Measurements from ENCODE around the gene RPS26. TPM values are rescaled to one million over a fixed set of nuclear protein-coding genes. Genes with fewer than 3 reads are reported as not detected.
"Not testable (repeated sequence)": the region's sequence is repeated elsewhere in the genome, so short reads cannot be mapped to it uniquely, and the experiment has no call there.

The RPS26 gene
- total RNA-seq, 2 experiments from 2014 or later: 118 to 126 TPM

DNA sequence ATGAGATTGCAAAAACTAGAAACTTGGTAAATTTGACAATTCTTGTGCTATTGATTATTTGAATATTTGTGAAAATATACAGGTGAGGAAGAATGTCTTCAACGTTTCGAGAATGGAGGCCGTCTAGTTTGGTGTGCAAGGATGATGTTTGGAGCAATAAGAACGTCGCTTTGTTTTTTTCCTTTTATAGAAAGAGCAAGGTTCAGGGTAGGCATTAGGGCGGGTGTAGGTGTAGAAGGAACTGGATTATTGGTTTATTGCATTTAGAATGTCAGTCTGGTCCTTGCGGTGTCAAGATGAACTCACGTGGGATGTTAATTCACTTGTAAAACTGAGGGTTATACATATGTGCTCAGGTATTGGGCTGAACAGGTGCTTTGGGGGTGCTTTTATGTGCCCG lies 1.1 kb downstream of the RPS26 start:
- intact Hi-C loops (cut with DNase I, micrococcal nuclease): loop anchor here (1.0 to 10.0 kb wide), 8 partner anchors 61 to 301 kb away; partner anchors contain the start of genes PA2G4 (in 2 of the 2), ANKRD52 (in 1 of the 2), DGKA (in 1 of the 2) and DNAJC14 (in 1 of the 2)
- H3K27me3 Mint-ChIP-seq: no peaks in the 10 kb centered on the region
- peak overlapping the region; percentile 94 for H3K4me3 Mint-ChIP-seq
- TF ChIP-seq, protein P1, sequence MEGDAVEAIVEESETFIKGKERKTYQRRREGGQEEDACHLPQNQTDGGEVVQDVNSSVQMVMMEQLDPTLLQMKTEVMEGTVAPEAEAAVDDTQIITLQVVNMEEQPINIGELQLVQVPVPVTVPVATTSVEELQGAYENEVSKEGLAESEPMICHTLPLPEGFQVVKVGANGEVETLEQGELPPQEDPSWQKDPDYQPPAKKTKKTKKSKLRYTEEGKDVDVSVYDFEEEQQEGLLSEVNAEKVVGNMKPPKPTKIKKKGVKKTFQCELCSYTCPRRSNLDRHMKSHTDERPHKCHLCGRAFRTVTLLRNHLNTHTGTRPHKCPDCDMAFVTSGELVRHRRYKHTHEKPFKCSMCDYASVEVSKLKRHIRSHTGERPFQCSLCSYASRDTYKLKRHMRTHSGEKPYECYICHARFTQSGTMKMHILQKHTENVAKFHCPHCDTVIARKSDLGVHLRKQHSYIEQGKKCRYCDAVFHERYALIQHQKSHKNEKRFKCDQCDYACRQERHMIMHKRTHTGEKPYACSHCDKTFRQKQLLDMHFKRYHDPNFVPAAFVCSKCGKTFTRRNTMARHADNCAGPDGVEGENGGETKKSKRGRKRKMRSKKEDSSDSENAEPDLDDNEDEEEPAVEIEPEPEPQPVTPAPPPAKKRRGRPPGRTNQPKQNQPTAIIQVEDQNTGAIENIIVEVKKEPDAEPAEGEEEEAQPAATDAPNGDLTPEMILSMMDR (IDR thresholded peaks at IDR 0.05): no peak
- Histone ChIP-seq H3K9me3 (ENCODE audit: control insufficient read depth in 1 of 2, insufficient read depth in 1 of 2, low read length in 2 of 2) (no peaks in the 10 kb centered on the region), H3K36me3 (ENCODE audit: insufficient read depth, low read length) (peaks cover 33% of the 10 kb centered on the region), H3K27me3 (ENCODE audit: control insufficient read depth in 1 of 2, insufficient read depth in 2 of 2, low read length in 2 of 2) (no peaks in the 10 kb centered on the region), H3K4me1 (ENCODE audit: insufficient read depth, low read length) (peaks cover 34% of the 10 kb centered on the region), H3K27ac (ENCODE audit: low read depth in 1 of 2, low read length in 2 of 2) (peak overlapping the region; percentile 88 to 90), H3K4me3 (ENCODE audit: low read length) (peak overlapping the region; percentile 95)
- ChIA-PET CTCF (interaction anchor here (2.0 kb wide), 1 partner anchor 46 kb away, joined by 8 read pairs; the partner anchor contains the start of gene SUOX), POLR2A (interaction anchor here (5.8 kb wide), 1 partner anchor 61 kb away, joined by 32 read pairs; the partner anchor contains the start of gene PA2G4)
- peak overlapping the region; percentile 86 for H3K27ac Mint-ChIP-seq
- H3K36me3 Mint-ChIP-seq (ENCODE audit: low read depth): peaks cover 50% of the 10 kb centered on the region
- no peak for ATAC-seq (ENCODE audit: poor library complexity)
- no peak for DNase-seq
- H3K4me1 Mint-ChIP-seq (ENCODE audit: low read depth): peaks cover 57% of the 10 kb centered on the region
- H3K9me3 Mint-ChIP-seq: no peaks in the 10 kb centered on the region

DNA sequence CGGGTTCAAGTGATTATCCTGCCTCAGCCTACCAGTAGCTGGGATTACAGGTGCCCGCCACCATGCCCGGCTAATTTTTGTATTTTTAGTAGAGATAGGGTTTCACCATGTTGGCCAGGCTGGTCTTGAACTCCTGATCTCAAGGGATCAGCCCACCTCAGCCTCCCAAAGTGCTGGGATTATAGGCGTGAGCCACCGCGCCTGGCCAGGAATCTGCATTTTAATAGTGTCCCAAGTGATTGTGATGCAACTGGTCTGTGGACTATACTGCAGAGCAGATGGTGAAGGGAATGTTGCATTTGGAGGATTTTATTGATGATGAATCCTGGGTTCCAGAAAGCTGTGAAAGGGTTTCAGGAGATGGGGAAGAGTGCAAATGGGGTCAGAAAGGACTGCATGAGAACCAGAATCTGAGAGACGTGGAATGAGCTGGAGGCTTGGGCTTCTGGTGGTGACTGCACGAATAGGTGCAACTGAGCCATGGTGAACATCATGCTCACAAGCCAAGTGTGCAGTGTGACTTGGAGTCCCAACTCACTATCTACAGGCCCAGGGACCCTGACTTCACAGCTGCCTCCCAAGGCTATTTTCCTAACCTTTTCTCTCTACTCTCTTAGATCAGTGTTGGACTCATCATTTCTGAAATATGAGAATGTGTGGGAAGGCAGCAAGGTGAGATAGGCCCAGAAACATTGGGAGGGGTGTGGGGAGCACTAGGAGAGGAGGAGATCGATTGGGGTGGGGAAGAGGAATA lies 4.5 kb downstream of the RPS26 start:
- TF ChIP-seq, protein P1 (IDR thresholded peaks at IDR 0.05): no peak
- intact Hi-C loops (cut with DNase I, micrococcal nuclease): loop anchor here (2.0 to 10.0 kb wide), 6 partner anchors 73 to 421 kb away; partner anchors contain the start of genes NABP2 (in 1 of the 2), ORMDL2 (in 1 of the 2), RNF41 (in 1 of the 2) and SARNP (in 1 of the 2)
- Histone ChIP-seq H3K27me3 (ENCODE audit: control insufficient read depth in 1 of 2, insufficient read depth in 2 of 2, low read length in 2 of 2) (no peaks in the 10 kb centered on the region), H3K4me1 (ENCODE audit: insufficient read depth, low read length) (peaks cover 27% of the 10 kb centered on the region), H3K4me3 (ENCODE audit: low read length) (no peak overlapping the region), H3K27ac (ENCODE audit: low read depth in 1 of 2, low read length in 2 of 2) (peak overlapping the region in 1 of 2 donors; percentile 25), H3K9me3 (ENCODE audit: control insufficient read depth in 1 of 2, insufficient read depth in 1 of 2, low read length in 2 of 2) (no peaks in the 10 kb centered on the region), H3K36me3 (ENCODE audit: insufficient read depth, low read length) (peaks cover 33% of the 10 kb centered on the region)
- Mint-ChIP-seq H3K9me3 (no peaks in the 10 kb centered on the region), H3K27me3 (no peaks in the 10 kb centered on the region), H3K4me3 (no peak overlapping the region), H3K27ac (no peak overlapping the region), H3K4me1 (ENCODE audit: low read depth) (peaks cover 39% of the 10 kb centered on the region), H3K36me3 (ENCODE audit: low read depth) (peaks cover 50% of the 10 kb centered on the region)
- DNase-seq: no peak
- ChIA-PET POLR2A (interaction anchor here (1.1 to 5.8 kb wide), 5 partner anchors 50 to 217 kb away, joined by 3 to 32 read pairs (median 8); partner anchors contain the start of genes DNAJC14, ESYT1, PA2G4 and ZC3H10), CTCF (interaction anchor here (1.2 to 3.2 kb wide), 11 partner anchors 8 to 144 kb away, joined by 3 to 24 read pairs (median 6); partner anchors contain the start of genes PA2G4, RPL41, SMARCC2 and ZC3H10)
- ATAC-seq (ENCODE audit: poor library complexity): no peak

DNA sequence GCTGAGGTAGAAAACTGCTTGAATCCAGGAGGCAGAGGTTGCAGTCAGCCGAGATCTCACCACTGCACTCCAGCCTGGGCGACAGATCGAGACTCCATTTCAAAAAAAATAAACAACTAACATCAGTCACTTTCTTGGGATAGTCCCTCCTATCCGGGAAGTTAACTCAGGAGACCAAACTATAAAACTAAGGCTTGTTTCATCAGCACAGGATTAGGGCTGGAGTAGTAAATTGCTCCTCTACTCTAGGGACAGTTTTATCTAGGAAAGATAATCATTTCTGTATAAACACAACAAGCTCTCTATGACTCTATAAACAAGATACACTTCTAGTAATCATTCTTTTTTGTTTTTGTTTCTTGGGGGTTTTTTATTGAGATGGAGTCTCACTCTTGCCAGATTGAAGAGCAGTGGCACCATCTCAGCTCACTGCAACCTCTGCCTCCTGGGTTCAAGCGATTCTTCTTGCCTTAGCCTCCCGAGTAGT lies 11.7 kb downstream of the RPS26 start:
- no peaks in the 10 kb centered on the region for H3K36me3 ChIP-seq (ENCODE audit: insufficient read depth, low read length)
- no peak overlapping the region for H3K4me3 ChIP-seq (ENCODE audit: low read length)
- H3K4me3 Mint-ChIP-seq: no peak overlapping the region
- ChIA-PET CTCF (no interaction called here), POLR2A (interaction anchor here (0.6 kb wide), 1 partner anchor 212 kb away, joined by 3 read pairs; no protein-coding TSS in a partner anchor)
- H3K4me1 ChIP-seq (ENCODE audit: insufficient read depth, low read length): peaks cover 5% of the 10 kb centered on the region
- H3K27me3 ChIP-seq (ENCODE audit: control insufficient read depth in 1 of 2, insufficient read depth in 2 of 2, low read length in 2 of 2): no peaks in the 10 kb centered on the region
- H3K27ac Mint-ChIP-seq: no peak overlapping the region
- no peaks in the 10 kb centered on the region for H3K27me3 Mint-ChIP-seq
- DNase-seq (no peak), ATAC-seq (ENCODE audit: poor library complexity) (no peak)
- H3K4me1 Mint-ChIP-seq (ENCODE audit: low read depth): no peaks in the 10 kb centered on the region
- intact Hi-C loops (cut with DNase I, micrococcal nuclease): no loop called here
- no peaks in the 10 kb centered on the region for H3K36me3 Mint-ChIP-seq (ENCODE audit: low read depth)
- TF ChIP-seq, protein P1 (IDR thresholded peaks at IDR 0.05): no peak
- no peaks in the 10 kb centered on the region for H3K9me3 ChIP-seq (ENCODE audit: control insufficient read depth in 1 of 2, insufficient read depth in 1 of 2, low read length in 2 of 2)
- H3K9me3 Mint-ChIP-seq: no peaks in the 10 kb centered on the region
- H3K27ac ChIP-seq (ENCODE audit: low read depth in 1 of 2, low read length in 2 of 2): no peak overlapping the region

DNA sequence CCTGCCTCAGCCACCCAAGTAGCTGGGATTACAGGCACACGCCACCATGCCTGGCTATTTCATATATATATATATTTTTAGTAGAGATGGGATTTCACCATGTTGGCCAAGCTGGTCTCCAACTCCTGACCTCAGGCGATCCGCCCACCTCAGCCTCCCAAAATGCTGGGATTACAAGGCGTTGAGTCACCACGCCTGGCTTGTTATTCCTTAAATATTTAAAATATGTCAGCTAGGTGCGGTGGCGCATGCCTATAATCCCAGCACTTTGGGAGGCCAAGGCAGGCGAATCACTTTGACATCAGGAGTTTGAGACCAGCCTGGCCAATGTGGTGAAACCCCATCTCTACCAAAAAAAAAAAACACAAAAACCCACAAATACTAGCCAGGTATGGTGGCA lies 18.2 kb downstream of the RPS26 start:
- H3K9me3 Mint-ChIP-seq; H3K4me1 ChIP-seq (ENCODE audit: insufficient read depth, low read length); H3K36me3 ChIP-seq (ENCODE audit: insufficient read depth, low read length); H3K27me3 Mint-ChIP-seq; ATAC-seq (ENCODE audit: poor library complexity); H3K4me3 ChIP-seq (ENCODE audit: low read length); H3K9me3 ChIP-seq (ENCODE audit: control insufficient read depth in 1 of 2, insufficient read depth in 1 of 2, low read length in 2 of 2); H3K27me3 ChIP-seq (ENCODE audit: control insufficient read depth in 1 of 2, insufficient read depth in 2 of 2, low read length in 2 of 2); DNase-seq; H3K4me3 Mint-ChIP-seq; H3K27ac Mint-ChIP-seq; H3K4me1 Mint-ChIP-seq (ENCODE audit: low read depth); H3K36me3 Mint-ChIP-seq (ENCODE audit: low read depth); intact Hi-C loops (cut with DNase I, micrococcal nuclease); H3K27ac ChIP-seq (ENCODE audit: low read depth in 1 of 2, low read length in 2 of 2): not testable (repeated sequence)
- ChIA-PET CTCF (interaction anchor here (2.5 kb wide), 1 partner anchor 13 kb away, joined by 8 read pairs; no protein-coding TSS in a partner anchor), POLR2A (interaction anchor here (0.6 kb wide), 1 partner anchor 131 kb away, joined by 3 read pairs; no protein-coding TSS in a partner anchor)

Data from CD4-positive, alpha-beta T cell (primary cell).